NCI-H187 (cell line): ENCODE results near the gene ERO1B.
"Not testable (repeated sequence)": the region's sequence is repeated elsewhere in the genome, so short reads cannot be mapped to it uniquely, and the experiment has no call there.

Source experiments
- DNase-seq, 2 experiments: peaks; one replicate each; lab custom pipeline; 2025; lab: John Stamatoyannopoulos, UW

Gene ERO1B, protein sequence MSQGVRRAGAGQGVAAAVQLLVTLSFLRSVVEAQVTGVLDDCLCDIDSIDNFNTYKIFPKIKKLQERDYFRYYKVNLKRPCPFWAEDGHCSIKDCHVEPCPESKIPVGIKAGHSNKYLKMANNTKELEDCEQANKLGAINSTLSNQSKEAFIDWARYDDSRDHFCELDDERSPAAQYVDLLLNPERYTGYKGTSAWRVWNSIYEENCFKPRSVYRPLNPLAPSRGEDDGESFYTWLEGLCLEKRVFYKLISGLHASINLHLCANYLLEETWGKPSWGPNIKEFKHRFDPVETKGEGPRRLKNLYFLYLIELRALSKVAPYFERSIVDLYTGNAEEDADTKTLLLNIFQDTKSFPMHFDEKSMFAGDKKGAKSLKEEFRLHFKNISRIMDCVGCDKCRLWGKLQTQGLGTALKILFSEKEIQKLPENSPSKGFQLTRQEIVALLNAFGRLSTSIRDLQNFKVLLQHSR

DNA sequence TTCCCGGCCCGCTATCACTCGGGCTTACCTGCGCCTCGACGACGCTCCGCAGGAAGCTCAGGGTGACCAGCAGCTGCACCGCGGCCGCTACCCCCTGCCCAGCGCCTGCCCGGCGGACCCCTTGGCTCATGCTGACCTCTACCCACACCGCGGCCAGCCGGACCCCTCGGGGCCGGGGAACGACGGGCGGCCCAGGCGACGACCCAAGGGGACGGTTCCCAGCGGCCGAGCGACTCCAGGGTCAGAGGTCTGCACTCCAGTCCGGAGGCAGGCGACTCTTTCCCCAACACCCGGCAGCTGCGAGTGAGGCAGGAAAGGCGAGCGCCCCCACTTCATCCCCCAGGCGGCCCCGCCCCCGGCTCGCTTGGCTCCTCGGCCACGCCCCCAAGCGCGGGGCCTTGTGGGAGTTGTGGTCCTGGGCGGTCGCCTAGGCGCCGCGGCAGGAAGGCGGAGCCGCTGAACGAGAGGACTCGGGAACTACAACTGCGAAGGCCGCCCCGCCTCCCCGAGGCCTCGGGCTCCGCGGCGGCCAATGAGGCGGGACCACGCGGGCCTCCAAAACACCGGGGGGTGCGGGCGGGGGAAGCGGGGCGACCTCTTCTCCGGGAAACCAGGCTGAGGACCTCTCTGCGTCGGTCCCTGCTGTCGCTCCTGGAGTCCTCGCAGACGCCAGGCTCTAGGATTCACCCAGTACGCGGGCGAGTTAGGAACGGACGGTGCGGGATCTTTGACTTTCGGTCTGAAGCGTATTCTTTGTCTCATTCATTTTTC is at the start of gene ERO1B:
Gene ERO1B, minus strand, starts transcription at position 305 of the 771 bp plus-strand sequence. Its CDS starts 175 bp downstream, at position 130.
- DNase-seq, result peak; percentile 87 to 88

DNA sequence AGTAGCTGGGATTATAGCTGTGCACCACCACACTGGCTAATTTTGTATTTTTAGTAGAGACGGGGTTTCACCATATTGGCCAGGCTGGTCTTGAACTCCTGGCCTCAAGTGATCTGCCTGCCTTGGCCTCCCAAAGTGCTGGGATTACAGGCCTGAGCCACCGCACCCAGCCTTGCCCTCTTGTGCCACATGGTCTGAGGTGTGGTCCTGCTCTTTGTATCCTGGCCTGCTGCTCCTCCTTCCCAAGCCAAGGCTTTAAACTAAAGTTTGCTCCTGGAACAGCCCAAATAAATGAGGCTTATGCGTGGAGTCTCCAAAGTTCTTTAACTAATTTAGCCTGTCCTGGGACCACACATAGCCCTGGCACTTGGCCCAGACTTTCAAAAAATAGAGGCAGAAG is 49.7 kb upstream of the ERO1B start:
- not testable (repeated sequence) for DNase-seq

DNA sequence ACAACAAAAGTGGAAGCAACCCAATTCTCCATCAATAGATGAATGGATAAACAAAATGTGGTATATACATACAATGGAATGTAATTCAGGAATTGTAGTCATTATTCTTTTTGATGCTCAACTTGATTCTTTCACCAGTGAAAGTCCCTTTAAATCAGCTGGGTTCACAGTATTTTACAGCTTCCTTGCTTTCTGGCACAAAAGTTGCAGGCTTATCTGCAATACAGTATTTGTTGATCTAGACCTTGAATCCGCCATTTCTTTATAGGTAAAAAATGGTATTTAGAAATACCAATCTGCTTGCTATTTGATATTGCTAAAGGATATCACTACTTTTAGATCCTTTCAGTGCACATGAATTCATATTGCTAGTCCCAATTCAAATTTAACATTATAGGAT is 44.7 kb upstream of the ERO1B start:
- DNase-seq, result no peak

DNA sequence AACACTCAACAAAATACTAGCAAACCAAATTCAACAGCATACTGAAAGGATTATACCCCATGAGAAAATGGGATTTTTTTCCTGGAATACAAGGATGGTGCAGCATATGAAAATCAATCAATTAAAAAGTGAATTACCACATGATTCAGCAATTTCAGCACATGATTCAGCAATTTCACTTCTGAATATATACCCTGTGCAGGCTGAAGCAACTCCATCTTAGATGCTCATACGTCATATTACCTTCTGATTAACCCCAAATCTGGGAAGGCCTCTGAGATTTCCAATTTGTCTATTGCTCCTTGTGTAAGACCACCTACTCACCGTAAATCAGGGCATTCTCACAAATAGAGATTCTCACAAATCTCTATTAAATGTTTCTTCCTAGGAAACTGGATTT is 43.8 kb upstream of the ERO1B start:
- no peak for DNase-seq

DNA sequence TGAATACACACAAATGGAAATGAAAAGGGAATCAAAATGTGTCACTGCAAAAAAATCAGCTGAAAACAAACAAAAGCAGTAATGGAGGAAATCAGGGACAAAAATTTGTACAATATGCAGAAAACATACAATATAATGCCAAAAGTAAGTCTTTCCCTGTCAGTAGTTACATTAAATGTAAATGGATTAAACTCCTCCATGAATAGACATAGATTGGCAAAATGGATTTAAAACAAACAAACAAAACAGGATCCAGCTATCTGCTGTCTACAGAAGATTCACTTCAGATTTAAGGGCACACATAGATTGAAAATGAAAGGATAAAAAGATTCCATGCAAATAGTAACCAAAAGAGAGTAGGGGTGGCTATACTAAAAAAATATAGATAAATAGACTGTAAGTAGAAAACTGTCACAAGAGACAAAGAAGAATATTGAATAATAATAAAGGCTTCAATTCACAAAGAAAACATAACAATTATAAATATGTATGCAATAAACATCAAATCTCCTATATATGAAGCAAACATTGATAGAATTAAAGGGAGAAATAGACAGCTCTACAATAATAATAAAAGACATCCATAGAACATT is 42.2 kb upstream of the ERO1B start:
- no peak for DNase-seq

DNA sequence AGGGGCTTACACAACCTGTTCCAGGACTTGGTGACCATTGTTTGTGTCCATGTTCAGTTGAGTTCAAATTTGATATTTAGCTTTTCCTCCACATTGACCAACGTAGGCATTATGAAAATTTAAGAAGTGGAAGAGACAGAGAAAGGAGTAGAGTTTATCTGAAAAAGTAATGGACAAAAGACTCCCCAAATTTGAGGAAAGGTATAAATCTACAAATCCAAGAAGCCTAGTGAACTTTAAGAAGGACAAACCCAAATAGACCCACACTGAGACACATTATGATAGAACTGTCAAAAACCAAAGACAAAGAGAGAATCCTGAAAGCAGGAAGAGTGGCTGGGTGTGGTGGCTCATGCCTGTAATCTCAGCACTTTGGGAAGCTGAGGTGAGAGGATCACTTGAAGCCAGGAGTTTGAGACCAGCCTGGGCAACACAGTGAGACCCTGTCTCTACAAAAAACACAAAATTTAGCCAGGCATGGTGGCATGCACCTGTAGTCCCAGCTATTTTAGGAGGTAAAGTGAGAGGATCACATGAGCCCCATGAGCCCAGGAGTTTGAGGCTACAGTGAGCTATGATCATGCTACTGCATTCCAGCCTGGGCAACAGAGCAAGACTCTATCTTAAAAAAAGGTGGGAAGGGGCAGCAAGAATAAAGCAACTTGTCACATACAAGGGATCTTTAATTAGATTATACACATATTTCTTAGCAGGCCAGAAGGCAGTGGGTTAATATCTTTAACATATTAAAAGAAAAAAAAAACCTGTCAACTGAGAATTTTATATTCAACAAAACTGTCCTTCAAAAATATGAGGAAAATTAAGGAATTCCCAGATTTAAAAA is 41.0 kb upstream of the ERO1B start:
- no peak for DNase-seq

DNA sequence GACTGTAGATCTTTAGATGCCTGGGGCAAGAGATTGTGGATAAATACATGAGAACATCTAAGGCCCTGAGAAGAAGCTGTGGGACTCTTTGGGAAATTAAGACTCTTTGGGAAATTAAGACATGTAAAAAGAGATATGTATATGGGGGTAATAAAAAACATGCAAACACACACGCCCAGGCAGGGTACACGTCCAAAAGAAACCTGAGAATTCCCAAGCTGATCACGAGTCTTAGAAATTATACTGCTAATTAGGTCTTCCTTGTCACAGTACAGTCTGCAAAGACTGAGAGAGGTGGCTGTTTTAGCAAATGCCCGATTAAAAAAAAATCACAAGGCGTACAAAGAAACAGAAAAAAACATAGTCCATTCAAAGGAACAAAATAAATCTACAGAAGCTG is 39.3 kb upstream of the ERO1B start:
- DNase-seq, result no peak

DNA sequence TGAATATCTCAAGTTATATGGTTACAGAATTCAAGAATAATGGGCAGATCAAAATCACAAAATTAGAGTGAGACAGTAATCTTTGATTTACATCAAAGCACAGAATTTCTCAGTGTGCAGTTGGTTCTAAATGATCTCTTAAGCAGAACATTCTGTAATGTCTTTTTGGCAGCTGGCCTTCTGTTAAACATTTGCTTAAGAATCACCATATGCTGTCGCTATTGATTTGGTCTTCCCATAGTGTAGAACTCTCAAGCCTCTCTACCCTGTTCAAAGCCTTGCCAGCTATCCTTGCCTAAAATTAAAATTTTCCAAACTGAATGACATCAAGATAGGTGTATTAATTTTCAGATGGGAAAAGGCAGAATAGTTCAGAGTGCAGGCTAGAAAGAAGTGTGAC is 38.9 kb upstream of the ERO1B start:
- no peak for DNase-seq

DNA sequence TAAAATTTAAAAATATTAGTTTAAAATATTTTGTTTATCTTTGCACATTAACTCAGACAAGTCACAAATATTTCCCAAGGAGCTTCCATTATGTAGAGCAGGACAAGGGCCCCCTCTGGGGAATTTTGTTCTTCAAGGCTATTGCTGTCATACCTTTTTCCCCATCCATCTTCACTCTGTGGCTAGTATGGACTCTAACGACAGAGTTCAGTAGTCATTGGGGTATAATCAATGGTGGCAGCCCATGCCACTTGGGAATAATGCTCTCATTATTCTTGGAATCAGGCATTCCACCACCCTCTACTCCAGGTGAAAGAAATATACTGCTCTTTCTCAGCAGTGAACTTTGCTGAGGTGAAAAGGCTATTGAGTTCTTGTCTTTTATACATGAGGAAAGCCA is 38.5 kb upstream of the ERO1B start:
- DNase-seq, result no peak

DNA sequence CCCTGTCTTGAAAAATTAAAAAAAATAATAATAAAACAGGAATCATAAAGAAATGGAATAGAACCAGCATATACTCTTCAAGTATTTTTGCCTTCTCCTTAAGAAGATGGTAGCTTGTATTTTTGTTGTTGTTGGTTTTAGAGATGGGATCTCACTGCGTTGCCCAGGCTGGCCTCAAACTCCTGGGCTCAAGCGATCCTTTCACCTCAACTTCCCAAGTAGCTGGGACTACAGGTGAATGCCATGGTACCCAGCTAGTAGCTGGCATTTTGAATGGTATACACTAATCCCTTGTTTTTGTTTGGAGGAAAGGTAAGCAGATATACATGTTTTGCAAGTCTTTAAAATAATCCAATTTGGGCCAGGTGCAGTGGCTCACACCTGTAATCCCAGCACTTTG is 34.7 kb upstream of the ERO1B start:
- DNase-seq, result no peak

DNA sequence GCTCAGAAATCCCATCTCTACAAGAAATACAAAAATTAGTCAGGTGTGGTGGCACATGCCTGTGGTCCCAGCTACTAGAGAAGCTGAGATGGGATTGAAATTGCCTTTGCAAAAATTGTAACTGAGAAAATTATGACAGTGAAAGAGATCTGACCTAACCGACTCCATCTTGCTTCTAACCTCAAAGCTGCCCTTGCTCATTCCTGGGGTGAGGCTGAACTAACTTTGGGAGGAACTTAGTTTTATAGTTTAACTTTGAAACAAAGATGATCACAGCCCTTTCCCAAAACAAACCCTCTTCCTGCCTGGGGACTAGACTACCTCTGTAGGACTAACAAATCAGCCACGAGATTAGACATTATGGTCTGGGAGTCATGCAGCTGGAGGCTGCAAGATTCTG is 33.8 kb upstream of the ERO1B start:
- DNase-seq, result no peak

DNA sequence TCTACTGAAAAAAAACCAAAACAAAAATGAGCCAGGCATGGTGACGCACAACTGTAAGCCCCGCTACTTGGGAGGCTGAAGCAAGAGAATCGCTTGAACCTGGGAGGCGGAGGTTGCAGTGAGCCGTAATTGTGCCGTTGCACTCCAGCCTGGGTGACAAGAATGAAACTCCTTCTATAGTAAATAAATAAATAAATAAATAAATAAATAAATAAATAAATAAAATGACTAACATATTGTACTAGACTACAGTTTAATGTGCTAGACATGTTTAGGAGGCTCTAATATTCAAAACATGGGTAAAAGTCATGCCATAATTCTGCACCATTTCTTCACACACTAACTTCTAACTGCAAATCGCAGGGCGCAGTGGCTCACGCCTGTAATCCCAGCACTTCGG is 33.3 kb upstream of the ERO1B start:
- no peak for DNase-seq

DNA sequence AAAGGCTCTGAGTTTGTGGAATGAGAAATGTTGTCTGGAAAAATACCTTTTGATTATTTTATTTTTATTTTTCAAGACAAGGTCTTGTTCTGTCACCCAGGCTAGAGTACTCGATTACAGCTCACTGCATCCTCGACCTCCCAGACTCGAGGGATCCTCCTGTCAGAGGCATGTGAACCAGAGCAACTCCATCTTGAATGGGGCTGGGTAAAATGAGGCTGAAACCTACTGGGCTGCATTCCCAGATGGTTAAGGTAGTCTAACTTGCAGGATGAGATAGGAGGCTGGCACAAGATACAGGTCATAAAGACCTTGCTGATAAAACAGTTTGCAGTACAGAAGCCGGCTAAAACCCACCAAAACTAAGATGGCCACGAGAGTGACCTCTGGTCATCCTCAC is 32.3 kb upstream of the ERO1B start:
- not testable (repeated sequence) for DNase-seq

DNA sequence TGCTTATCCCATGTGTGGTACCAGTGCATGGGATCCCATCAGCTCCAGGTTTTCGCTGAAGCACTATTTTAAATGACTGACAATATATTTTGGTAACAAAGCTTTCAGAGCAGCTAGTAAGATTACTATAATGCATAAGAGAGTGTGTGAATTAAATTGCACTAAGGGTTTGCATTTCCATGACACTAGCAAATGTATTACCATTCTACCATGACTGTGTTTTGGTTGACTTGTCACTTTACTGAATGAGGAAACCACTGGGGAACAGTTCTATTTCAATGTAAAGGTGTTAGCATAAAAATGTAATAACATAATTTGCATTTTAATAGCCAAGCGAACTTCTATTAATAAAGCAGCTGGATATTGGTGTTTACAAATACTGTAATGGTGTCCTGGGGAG is 31.7 kb upstream of the ERO1B start:
- DNase-seq, result no peak

DNA sequence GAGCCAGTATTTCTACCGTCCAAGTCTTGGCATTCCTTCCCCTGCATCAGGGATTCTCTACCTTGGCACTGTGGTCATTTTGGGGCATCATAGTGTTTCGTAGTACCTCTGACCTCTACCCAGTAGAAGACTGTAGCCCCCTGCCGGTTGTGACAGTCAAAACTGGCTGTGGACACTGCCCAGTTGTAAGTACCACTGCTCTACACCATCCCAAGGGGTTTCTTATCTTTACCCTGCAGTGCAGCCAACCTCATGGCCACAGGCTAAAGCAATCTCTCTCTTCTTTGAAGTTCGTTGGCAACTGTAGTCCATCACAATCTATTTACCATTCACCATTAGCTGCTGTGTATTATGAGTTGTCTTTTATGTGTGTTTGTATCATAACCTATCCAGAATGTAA is 29.3 kb upstream of the ERO1B start:
- DNase-seq, result no peak

DNA sequence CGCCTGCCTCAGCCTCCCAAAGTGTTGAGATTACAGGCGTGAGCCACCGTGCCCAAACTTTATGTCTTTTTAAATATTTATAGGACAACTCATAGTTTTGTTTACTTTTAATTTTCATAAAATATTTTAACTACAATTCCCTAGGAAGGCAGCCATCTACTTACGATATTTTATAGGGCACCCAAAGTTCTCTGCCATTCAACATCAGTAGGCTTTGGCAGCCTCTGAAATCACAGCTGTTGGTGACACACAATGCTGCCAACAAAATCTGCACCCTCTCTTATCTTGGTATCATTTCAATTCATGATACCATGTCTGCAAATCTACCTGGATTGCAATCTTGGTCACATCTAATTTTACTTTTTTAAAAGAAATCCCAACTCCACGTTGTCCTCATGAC is 27.1 kb upstream of the ERO1B start:
- DNase-seq, result no peak

DNA sequence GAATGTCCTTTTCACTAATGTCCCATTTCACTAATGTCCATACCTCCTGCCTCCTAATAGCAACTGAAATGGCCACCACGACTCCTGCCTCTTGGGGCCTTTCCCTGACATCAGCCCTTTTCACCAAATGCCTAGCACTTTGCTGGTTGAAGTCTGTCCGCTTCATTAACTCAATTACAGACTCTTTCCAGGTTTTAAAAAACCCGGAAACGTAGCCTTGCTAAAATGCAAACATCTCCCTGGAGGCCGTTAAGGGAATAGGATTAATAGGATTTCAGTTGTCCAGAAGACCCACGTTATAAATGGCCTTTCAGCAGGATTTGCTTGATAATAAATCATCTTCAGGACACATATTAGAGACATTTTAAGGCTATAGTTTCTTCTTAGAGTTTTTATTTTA is 25.7 kb upstream of the ERO1B start:
- DNase-seq, result no peak

DNA sequence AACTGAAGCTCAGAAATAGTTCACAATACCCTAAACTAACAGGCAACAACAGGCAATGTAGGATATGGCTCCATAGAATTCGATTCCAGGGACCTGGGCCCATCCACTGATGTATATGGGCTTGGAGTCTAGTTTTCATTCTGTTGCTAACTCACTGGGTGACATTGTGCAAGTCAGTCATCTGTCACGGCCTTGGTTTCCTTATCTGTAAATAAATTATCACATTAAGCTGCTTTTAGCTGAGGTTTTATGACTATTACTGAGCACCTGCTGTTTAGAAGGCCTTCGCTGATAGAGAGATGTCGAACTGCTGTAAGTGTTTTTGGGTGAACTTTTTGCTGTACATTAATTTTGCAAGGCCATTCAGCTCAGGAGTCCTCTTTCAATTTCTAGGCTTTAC is 22.9 kb upstream of the ERO1B start:
- no peak for DNase-seq

DNA sequence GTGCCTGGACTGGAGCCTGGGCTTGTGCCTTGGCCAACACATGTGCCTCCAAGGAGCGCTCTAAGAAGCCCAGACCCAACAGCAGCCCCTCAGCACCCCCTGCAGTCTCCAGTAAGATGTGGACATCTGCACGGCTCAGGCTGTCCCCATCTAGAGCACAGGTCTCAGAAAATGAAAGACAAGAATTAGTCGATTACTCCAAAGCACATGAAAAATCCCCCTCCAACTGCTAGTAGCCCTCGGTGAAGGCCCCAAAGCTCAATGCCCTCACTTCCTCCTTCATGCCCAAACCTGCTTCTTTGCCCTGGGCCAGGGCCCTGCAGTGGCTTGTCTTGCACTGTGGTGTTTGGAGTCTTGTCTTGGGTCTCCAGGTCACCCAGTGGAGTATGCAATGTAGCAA is 21.9 kb upstream of the ERO1B start:
- no peak for DNase-seq

DNA sequence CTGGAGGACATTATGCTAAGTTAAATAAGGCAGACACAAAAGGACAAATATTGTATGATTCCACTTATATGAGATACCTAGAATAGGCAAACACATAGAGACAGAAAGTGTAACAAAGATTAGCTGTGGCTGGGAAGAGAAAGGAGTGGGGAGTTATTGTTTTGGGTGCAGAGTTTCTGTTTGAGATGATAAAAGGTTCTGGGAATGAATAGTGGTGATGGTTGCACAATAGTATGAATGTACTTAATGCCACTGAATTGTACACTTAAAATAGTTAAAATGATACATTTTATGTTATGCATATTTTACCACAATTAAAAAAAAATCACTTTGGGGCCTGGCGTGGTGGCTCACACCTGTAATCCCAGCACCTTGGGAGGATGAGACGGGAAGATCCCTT is 21.2 kb upstream of the ERO1B start:
- no peak for DNase-seq

DNA sequence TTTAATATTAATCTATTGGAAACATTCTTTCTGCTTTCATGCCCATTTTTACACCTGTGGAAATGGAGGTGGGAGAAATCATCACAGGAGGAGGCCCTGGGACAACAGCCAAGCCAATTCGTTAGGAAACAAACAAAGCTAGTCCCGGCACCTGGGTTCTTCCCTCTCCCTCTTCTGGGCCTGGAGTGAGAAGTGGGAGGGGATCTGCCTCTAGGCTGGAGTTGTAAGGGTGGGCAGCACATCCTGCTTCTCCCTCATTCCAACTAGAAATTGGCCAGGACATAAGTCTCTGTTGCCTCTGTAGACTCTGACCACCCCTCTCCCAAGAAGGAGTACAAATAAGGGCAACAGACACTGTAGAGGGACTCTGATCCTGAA is 20.2 kb upstream of the ERO1B start:
- DNase-seq, result no peak
